Esophagus (tissue), 2 donors: Measurements from ENCODE around the gene SOCS1. TPM values are rescaled to one million over a fixed set of nuclear protein-coding genes. Genes with fewer than 3 reads are reported as not detected.
A peak's percentile ranks its signal among the peaks of the same experiment; 100 is the strongest.
"Not testable (repeated sequence)": the region's sequence is repeated elsewhere in the genome, so short reads cannot be mapped to it uniquely, and the experiment has no call there.

Experiments used
- H3K27ac ChIP-seq, 2 donors: one replicate each; pipeline ENCODE4 v1.5.1; 2013; ENCODE audit warnings: low read depth in 2 of 2, mild to moderate bottlenecking in 2 of 2, inconsistent platforms in 1 of 2, low read length in 1 of 2, moderate library complexity in 1 of 2
- H3K27me3 ChIP-seq, 2 donors: one replicate each; pipeline ENCODE4 v1.6.1; 2013; ENCODE audit warnings: low read length in 2 of 2, control low read depth in 1 of 2, mild to moderate bottlenecking in 1 of 2; ENCODE audit not compliant: insufficient read depth in 2 of 2, control insufficient read depth in 1 of 2
- H3K36me3 ChIP-seq, 2 donors: one replicate each; pipeline ENCODE4 v1.6.1; 2013; ENCODE audit warnings: low read length in 1 of 2; ENCODE audit not compliant: control insufficient read depth in 2 of 2, insufficient read depth in 2 of 2
- H3K4me1 ChIP-seq, 2 donors: one replicate each; pipeline ENCODE4 v1.6.1; 2013; ENCODE audit warnings: low read length in 1 of 2; ENCODE audit not compliant: control insufficient read depth in 2 of 2, insufficient read depth in 2 of 2
- H3K4me3 ChIP-seq, 2 donors: one replicate each; pipeline ENCODE4 v1.5.1; 2013; ENCODE audit warnings: low read length in 2 of 2, mild to moderate bottlenecking in 2 of 2, low read depth in 1 of 2, moderate library complexity in 1 of 2
- H3K9me3 ChIP-seq, 2 donors: one replicate each; pipeline ENCODE4 v1.6.1; 2013; ENCODE audit warnings: mild to moderate bottlenecking in 2 of 2, low read depth in 1 of 2, low read length in 1 of 2, moderate library complexity in 1 of 2; ENCODE audit not compliant: control insufficient read depth in 2 of 2, insufficient read depth in 1 of 2
- WGBS, 2 donors: extraction: QIAGEN DNeasy Blood & Tissue Kit; methylation state at CpG; one replicate each; pipeline ENCODE4 v1.1.7; 2013; 5-methylcytosine and 5-hydroxymethylcytosine counted together
- polyA plus RNA-seq, 2 donors: library from polyadenylated mRNA; stranded (reverse); fragments of 200-250 nt; gene quantifications; one replicate each; pipeline ENCODE4 v1.2.3, GENCODE V29; 2013
- donor health status: healthy with polysubstance abuse.
- donor health status: Bipolar disorder and iron deficiency.

SOCS1 gene
- polyA plus RNA-seq, 2 donors, result 1.9 to 2.8 TPM

- Histone ChIP-seq H3K36me3 (no peaks in the 10 kb centered on the region), H3K4me3 (no peak overlapping the region)
- 53 to 68% methylated on average over 21 of the region's 21 CpGs for WGBS, 2 donors
Measured at GRCh38 chr16:11224894-11225676, 30.9 kb downstream of the SOCS1 start.

GRCh38 chr16:11224096-11224893 is 31.7 kb downstream of the SOCS1 start:
- Histone ChIP-seq H3K27me3 (no peaks in the 10 kb centered on the region), H3K9me3 (peaks cover 0 to under 1% of the 10 kb centered on the region in 2 donors), H3K4me3 (no peak overlapping the region), H3K36me3 (no peaks in the 10 kb centered on the region), H3K4me1 (peaks cover 0 to under 1% of the 10 kb centered on the region in 2 donors), H3K27ac (peak overlapping the region; percentile 57 to 72)
- 61 to 67% methylated on average over 24 of the region's 24 CpGs for WGBS, 2 donors

More at GRCh38 chr16:11224894-11225676, 30.9 kb downstream of the SOCS1 start:
- Histone ChIP-seq H3K9me3 (no peaks in the 10 kb centered on the region), H3K27me3 (no peaks in the 10 kb centered on the region), H3K27ac (peak overlapping the region; percentile 57 to 72), H3K4me1 (peaks cover 0 to 4% of the 10 kb centered on the region in 2 donors)

GRCh38 chr16:11220507-11220906 is 35.5 kb downstream of the SOCS1 start:
- 66 to 76% methylated on average over 2 of the region's 2 CpGs for WGBS, 2 donors

GRCh38 chr16:11219178-11219577 is 36.8 kb downstream of the SOCS1 start:
- WGBS, 2 donors, result 81 to 87% methylated on average over 4 of the region's 4 CpGs
- no peak overlapping the region for H3K27ac ChIP-seq
- no peaks in the 10 kb centered on the region for H3K27me3 ChIP-seq
- H3K36me3 ChIP-seq, result no peaks in the 10 kb centered on the region
- H3K4me1 ChIP-seq, result no peaks in the 10 kb centered on the region
- no peak overlapping the region for H3K4me3 ChIP-seq
- H3K9me3 ChIP-seq, result peaks cover 7 to 10% of the 10 kb centered on the region in 2 donors

More at GRCh38 chr16:11220507-11220906, 35.5 kb downstream of the SOCS1 start:
- H3K4me3 ChIP-seq, H3K27ac ChIP-seq, H3K9me3 ChIP-seq, H3K27me3 ChIP-seq, H3K4me1 ChIP-seq, H3K36me3 ChIP-seq: not testable (repeated sequence)

GRCh38 chr16:11218604-11218962 is 37.4 kb downstream of the SOCS1 start:
- WGBS, 2 donors, result 80 to 85% methylated on average over 1 of the region's 1 CpG
- Histone ChIP-seq H3K4me3 (no peak overlapping the region), H3K9me3 (peaks cover 7 to 10% of the 10 kb centered on the region in 2 donors), H3K4me1 (no peaks in the 10 kb centered on the region), H3K27ac (no peak overlapping the region), H3K27me3 (no peaks in the 10 kb centered on the region), H3K36me3 (no peaks in the 10 kb centered on the region)

GRCh38 chr16:11217651-11218603 is 38.1 kb downstream of the SOCS1 start:
- Histone ChIP-seq H3K27ac (no peak overlapping the region), H3K36me3 (no peaks in the 10 kb centered on the region), H3K4me3 (no peak overlapping the region), H3K9me3 (peaks cover 7 to 10% of the 10 kb centered on the region in 2 donors), H3K27me3 (no peaks in the 10 kb centered on the region), H3K4me1 (peaks cover 0 to 4% of the 10 kb centered on the region in 2 donors)
- WGBS, 2 donors, result 61 to 78% methylated on average over 3 of the region's 3 CpGs

GRCh38 chr16:11215935-11216556 is 40.0 kb downstream of the SOCS1 start:
- no peak overlapping the region for H3K27ac ChIP-seq
- no peaks in the 10 kb centered on the region for H3K36me3 ChIP-seq
- 91 to 96% methylated on average over 3 of the region's 3 CpGs for WGBS, 2 donors
- no peak overlapping the region for H3K4me3 ChIP-seq
- H3K9me3 ChIP-seq, result peaks cover 7 to 10% of the 10 kb centered on the region in 2 donors
- peaks cover 0 to 7% of the 10 kb centered on the region in 2 donors for H3K4me1 ChIP-seq
- no peaks in the 10 kb centered on the region for H3K27me3 ChIP-seq

- Histone ChIP-seq H3K36me3 (no peaks in the 10 kb centered on the region), H3K27ac (no peak overlapping the region), H3K27me3 (no peaks in the 10 kb centered on the region), H3K4me1 (peaks cover 0 to 7% of the 10 kb centered on the region in 2 donors), H3K9me3 (peaks cover 2 to 10% of the 10 kb centered on the region in 2 donors), H3K4me3 (no peak overlapping the region)
- 90 to 92% methylated on average over 7 of the region's 7 CpGs for WGBS, 2 donors
Measured at GRCh38 chr16:11213799-11214198, 42.2 kb downstream of the SOCS1 start.
